Dedifferentiated amniotic fluid mesenchymal stem cell (primary cell): Measurements from ENCODE around the gene LDB2.
"Not testable (repeated sequence)": the region's sequence is repeated elsewhere in the genome, so short reads cannot be mapped to it uniquely, and the experiment has no call there.

Experiments used
- DNase-seq: peaks from one replicate; pipeline ENCODE4 v3.0.0-alpha.2; 2016; ENCODE audit errors: extremely low spot score

Gene LDB2

DNA sequence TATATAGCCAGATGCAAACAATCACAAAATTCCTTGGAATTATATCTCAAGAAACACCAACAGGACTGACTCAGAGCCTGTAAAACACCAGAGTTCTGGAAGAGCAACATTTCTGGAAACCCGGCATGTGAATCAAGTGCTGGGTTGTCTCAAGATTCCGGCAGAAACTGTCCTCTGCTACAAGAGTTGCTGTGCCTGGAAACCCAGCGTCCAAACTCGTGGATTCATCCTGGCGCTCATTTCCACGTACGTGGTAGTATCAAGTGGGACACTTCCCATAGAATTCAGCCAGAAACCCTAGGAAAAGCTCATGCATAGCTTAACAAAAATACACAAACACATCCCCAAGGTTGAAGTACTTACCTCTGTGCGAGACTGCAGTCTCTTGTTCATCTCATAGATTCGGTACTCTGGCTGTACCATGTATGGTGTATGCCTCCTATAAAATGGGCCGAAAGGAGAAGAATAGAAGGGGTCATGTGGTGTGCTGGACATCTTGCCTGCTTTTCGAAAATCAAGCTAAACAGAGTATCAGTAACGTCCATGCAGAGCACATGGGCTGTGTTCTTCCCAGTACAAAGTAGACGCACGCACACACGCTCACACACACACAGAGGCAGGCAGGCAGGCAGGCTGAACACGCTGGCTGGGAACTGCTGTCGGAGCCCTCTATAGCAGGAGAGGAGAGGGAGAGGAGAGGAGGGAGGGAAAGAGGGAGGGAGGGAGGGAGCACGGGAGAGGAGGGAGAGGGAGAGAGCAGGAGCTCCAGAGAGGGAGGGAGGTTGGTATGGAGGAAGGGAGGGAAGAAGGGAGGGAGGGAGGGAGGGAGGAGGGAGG lies at the start of gene LDB2:
TSS of gene LDB2 (minus strand) at position 655 of the 837 bp plus-strand sequence.
- peak; percentile 90 for DNase-seq

DNA sequence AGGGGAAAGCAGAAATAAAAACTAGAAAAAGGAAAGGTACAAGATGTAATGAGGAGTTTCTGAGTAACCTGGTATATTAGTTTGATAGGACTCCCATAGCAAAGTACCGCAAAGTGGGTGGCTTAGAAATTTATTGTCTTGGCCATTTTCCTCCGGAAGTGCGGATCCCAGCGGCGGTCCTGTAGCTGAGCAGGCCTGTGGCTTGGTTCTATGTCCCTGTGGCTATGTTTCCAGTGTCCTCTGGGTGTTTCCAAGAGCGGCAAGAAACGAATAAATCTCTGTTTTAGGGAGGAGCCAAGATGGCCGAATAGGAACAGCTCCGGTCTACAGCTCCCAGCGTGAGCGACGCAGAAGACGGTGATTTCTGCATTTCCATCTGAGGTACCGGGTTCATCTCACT lies 44.0 kb upstream of the LDB2 start:
- DNase-seq = no peak

DNA sequence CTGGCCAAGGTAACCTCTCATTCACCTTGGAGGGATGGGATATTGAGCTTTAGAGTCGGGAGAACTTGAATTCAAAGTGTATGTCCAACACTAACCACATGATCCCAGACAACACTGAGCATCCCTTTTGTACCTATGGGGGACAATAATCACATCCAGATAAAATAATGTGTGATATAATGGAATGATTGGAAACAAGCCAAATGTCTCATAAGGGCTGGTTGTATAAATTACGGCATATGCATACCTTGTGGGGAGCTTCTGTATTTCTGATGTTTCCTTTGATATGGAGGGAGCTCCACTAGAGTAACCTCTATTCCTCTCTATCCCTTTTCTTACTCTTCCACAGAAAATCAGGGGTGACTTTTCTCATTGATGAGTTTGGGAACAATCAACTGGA lies 40.7 kb upstream of the LDB2 start:
- no peak for DNase-seq

DNA sequence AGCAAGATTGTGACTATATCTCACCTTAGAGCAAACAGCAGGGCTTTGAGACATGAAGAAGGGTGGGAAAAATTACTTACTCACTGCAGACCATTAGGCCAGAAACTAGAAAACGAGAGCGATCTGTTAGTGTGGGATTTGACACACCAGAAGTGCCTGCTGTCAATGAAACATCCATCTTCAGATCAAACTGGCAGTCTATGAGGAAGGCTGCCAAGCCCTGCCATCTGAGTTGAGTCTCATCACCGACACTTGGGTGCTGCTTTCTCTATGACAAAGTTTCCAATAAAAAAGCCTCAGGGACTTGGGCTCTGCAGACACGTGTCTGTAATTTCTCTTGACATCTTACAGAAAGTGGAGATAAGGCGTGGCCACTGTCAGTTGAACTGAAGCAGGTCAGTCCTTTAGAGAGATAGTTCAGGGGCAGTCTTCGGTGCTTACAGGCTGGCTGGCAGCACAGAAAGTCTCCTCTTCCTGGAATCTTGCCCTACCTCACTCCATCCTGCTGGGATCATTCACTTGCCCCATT lies 40.1 kb upstream of the LDB2 start:
- DNase-seq = no peak

DNA sequence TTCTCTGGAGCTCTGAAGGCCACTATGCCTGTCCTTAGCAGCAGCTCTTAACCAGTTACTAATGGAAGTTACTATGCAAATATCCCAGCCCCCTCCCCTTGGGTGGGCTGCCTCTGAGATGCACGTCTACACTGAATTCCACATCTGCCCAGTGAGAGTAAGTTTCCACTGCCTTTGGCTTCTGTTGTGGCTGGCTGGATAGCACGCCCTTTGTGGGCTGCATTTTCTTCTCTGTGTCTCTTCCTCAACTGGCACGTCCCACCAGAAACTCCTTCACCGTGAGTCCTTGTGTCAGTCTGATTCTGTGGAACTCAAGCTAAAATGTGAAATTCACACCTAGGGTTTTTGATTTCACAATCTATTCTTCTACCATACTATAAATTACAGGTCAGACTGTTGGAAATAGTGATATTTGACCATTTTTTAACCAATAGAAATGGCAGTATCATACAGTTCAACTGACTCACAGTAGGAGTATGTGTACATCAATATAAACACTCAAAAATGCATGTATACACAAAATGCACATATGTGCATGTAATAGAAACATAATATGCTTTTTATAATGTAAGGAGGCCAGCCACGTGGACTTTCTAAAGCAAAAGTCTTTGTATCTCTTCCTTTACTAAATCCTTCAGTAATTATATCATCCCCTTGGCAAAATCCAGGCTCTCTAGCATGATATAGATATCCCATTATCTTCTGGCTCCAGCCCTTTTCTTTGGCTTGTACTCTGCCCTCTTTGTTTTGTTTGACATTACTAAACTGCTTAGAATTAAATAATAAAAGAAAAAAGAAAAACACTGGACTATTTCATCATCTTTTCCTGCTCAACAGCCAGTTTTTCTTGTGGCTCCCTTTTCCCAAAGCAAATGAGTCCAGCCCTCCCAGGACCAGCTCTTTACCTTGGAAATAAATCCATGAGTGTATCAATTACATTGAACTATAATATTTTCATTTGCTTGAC lies 33.2 kb upstream of the LDB2 start:
- DNase-seq = peak; percentile 57

DNA sequence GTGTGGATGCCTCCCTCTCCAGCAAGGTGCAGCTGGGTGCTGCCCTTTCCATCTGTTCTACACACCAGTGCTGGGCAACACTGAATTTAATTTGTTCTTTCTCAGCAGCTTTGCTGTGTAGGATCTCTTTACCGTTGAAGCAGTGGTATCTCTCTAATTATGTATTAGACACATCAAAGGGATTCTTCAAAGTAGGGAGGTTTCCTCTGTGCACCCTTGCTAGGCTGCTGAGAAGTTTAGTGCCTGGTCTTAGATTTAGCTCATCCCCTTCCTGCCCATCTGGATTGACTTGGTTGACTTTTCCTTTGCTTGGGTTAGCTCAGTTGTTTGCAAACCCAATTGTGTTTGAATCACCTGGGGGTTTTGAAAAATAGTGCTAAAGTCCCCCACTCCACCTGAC lies 27.8 kb upstream of the LDB2 start:
- DNase-seq = no peak

DNA sequence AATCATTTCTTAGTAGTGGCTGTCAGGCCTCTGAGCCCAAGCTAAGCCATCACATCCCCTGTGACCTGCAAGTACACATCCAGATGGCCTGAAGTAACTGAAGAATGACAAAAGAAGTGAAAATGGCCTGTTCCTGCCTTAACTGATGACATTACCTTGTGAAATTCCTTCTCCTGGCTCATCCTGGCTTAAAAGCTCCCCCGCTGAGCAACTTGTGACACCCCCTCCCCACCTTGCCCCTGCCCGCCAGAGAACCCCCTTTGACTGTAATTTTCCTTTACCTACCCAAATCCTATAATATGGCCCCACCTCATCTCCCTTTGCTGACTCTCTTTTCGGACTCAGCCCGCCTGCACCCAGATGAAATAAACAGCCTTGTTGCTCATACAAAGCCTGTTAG lies 20.3 kb upstream of the LDB2 start:
- DNase-seq = not testable (repeated sequence)

DNA sequence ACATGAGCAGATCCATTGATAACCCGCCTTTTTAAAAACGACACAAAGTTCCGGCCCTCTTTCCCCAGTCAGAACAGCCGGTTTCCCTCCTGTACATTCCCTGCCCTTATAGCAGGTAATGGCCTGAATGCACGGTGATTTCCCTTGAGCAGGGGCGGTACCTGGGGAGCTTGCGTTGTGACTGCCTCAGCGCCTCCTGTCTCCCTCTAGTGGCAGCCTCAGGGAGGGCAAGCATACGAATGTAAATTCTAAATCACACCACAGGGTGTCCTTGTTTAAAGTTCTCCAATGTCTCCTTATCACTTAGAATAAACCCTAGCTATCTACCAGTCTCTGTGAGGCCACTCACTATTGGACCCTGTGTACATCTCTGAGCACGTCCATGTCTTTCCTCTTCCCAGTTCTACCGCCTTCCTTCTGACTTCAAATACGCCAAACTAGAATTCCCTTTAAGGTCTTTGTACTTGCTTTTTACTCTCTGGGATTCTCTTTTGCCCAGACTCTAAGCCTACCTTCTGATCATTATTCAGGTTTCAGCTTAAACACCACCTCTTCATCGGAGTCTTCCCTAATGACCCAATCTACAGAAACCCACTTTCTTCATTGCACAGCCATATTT lies 18.4 kb upstream of the LDB2 start:
- DNase-seq = no peak

DNA sequence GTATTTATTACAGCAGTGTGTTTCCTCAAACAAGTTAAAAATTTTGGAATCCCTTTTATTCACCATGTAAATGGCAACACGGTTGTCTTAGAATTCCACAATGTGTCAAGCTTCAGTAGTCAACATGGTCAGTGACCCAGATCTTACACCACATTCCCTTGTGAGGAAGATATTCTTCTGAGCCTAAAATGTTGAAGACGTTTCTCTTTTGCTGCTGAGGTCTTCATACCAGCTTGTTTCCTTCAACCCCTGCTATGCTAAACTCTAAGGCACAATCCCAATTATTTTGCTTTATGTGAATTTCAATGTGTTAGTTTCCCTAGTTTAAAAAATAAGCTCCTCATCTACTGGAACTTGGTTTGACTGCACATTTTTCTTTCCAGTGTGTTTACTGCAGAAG lies 17.6 kb upstream of the LDB2 start:
- DNase-seq = no peak

DNA sequence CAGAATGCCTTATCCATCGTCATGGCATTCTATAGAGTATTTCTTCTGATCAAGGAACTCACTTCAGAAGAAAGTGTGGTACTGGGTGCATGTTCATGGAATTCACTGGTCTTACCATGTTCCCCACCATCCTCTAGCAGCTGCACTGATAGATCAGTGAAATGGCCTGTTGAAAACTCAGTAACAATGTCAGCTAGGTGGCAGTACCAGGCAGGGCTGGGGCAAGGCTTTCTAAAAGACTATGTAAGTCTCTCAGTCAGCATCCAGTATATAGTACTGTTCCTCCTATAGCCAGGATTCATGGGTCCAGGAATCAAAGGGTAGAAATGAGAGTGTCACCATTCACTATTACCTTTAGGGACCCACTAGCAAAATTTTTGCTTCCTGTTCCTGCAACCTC lies 15.8 kb upstream of the LDB2 start:
- peak; percentile 58 for DNase-seq

DNA sequence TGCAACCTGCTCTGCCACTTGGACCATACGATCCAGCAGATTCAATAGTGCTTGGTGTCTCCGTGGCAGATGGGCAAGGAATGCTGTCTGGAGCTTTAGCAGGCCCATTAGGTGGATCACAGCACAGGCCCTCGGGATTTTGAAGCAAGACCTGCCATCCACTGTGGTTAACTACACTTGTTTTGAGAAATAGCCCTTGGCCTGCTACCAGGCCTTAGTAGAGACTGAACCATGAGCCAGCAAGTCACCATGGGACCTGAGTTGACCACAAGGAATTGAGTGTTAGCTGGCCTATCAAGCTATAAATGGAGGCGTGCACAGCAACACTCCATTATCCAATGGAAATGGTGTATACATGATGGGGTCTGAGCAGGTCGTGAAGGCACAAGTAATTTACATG lies 14.5 kb upstream of the LDB2 start:
- DNase-seq = no peak

DNA sequence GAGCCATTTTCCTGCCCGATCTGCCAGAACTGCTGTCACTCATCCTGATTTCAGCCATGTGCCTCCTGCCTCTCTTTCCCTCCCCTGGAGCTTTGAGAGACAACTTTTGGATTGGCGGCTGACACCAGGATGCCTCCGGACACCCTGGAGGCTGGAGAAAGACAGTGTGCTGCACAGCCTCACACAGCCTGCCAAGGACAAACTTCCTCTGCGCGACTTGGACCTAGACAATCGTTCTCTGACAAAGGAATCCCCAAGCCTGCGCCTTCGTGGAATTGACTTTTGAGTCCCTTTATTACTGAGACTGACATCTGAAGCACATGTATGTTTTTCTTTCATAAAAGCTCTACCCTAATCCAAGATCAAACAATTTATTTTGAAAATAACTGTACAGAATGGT lies 10.8 kb upstream of the LDB2 start:
- no peak for DNase-seq

DNA sequence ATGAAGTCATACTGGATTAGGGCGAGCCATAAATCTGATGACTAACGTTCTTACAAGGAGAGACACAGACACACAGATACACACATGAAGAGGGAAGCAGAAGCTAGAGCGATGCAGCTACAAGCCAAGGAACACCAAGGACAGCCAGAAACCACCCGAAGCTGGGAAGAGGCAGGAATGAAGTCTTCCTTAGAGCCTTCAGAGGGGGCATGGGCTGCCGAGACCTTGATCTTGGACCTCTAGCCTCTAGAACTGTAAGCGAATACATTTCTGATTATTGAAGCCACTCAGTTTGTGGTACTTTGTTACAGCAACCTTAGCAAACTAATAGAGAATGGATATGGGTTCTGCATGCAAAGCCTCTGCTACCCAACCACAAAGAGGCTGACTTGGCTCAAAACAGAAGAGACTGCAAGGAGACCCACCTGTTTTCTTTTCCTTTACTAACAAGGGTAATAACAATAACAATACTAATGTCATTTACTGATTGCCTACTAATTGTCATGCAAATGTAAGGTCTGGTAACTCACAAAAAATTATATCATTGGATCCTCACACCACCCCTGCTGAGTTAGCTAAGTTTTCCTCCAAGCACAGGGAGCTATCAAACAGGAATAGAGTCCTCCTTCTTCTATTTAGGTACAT lies 10.1 kb upstream of the LDB2 start:
- DNase-seq = no peak

DNA sequence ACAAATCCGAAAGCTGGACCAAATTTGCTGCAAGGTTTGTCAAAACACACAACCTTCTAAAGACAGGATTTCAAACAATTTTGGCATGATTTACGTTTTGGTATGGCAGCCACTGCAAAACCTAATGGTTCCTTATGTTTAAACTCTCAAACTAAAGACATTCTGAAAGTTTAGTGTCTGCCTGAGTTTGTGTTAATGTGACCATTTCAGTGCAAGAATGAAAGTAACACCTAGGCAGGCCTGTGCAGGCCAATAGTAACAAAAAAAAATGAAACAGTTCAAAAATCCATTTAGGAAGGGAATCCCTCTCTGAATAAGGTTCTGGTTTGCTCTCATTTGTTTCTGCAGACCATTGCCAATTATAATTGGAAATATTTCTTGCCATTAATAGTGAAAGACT lies 1.9 kb upstream of the LDB2 start:
- DNase-seq = no peak

DNA sequence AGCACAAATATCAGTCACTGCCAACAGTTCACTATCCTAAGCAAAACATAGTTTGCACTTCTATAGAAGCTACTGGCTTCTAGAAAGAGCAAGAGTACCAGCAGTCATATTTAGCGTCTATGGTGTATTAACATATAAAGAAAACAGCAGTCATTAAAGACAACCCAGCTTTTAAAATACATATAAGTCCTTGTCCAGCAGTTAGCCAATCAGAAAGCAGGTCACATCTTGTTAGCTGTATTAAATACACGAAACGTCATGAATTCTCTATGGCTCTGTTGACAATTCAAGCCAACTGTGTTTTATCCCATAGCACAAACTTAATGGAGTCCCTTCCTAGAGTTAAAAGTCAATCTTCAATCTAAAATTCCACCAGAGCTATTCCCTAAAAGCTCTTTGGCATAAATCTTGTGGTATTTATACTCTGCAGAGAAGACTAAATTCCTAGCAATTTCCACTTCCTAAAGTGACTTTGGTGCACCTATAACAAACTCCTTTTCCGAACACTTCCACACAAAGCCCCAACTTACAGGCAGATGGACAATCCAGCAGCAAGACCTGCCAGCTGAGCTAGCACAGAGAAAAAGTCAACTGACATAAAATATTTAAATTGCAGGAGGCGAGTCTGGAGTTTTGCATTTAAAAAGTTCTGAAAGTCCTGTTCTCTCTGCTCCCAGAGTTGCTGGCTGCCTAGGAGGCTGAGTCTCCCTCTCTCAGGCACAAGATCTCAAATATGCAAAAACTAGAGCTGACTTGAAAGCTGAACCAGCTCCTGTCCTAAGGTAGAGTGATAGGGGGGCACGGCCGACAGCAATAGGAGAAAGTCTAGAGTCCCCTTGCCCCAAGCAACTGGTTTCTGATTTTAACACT lies 1.3 kb downstream of the LDB2 start:
- DNase-seq = peak; percentile 88

DNA sequence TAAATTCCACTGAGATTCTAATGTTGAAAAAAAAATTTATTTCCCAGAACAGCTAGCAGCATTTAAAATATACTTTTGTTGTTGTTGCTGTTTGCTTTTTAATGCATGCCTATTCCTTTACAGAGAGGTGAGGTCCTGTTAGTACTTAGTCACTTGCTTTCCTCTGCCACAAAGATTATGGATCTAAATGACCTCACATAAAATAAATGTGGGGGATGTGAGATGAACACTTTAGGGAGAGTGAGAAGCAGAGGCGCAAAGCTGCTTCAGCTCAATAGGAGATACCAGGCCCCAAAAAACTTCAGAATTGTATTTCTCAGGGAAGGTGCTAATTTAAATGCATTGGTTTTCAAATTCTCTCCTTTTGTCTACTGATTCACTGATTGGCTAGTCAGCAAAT lies 4.0 kb downstream of the LDB2 start:
- no peak for DNase-seq

DNA sequence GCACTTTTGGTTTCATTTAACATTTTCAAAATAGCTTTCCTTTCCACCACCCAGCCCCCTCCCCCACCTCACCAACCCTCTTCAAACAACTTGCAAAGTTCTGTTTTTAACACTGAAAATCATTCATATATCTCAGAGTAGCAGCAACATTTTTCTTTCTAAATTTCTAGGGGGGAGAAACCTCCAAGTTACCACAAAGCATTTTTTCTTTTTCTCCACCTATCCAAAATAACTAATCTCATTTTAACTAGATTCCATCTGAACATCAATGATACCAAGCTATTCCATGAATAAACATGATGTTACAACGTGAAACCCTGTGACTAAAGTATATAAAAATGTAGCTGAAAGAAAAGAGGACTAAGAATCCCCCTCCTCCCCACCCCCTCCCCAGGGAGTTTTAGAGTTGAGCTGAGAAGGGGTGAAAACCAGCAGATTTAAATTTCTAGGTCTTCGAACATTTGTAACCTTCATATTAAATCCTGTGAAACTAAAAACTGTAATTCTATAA lies 5.2 kb downstream of the LDB2 start:
- peak; percentile 50 for DNase-seq

DNA sequence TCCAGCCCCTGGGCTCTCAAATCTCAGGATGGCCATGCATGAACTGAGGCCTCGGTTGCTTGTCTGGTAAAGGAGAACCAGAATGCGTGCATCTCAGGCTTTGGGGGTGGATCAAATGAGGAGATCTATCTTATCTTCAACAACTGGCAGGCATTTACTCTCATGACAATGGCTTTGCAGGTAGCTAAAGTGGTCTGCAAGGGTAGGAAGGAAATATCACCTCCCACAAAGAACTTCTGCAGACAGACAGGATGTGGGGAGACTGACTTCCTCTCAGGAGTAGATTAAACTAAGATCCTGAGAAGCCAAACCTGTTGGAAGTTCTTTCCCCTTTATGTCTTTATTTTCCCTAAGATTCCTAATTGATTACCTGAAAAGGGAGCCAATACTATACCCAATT lies 7.8 kb downstream of the LDB2 start:
- no peak for DNase-seq

DNA sequence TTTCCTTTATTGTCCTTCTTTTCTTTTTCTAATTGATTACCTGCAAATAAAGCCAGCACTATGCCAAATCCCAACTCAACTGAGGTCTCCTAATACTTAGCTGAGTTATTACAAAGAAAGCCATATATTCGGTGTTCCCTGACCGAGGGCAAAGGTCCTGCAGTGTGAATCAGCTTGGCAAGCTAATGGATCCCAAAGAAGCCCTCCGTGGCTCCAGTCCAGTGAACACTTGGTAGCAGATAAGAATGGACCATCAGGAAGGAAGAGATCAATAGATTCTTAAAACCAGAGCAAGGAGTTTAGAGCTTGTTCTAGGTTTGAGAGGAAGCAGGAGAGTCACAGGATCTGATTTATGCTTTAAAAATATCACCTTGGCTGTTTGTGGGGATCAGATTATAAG lies 8.5 kb downstream of the LDB2 start:
- no peak for DNase-seq

DNA sequence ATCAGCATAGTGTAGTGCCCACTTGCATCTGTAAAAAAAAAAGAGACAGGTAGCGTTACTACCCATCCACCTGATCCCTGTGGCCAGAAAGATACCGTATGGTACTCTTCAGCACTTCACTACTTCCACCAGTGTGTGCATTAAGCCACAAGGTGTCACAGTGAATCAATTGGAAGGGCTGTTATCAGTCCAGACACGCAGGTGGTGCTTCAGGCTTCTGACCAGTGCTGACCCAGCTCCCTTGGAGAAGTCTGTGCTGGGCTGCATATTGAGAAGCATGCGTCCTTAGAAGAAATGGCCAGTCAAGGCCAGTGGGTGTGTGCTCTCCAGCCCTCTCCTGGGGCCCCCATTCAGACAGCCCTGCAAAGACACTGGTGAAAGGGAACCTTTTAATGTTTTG lies 10.6 kb downstream of the LDB2 start:
- no peak for DNase-seq
